Activated T-cell treated with anti-CD3 and anti-CD28 coated beads, Interleukin-2, amount 50 U/mL, for 72 hours (primary cell): ENCODE measurements around the gene FANCB. TPM values are rescaled to one million over a fixed set of nuclear protein-coding genes. Genes with fewer than 3 reads are reported as not detected.

Source experiments
- ATAC-seq, 2 donors: fragments of 150-1000 bp; cut with Tn5 transposase; replicated peaks in 1 of 2; 2 replicates each; pipeline ENCODE4 v1.10.0; 2021; ENCODE audit warnings: moderate library complexity in 2 of 2, mild to moderate bottlenecking in 1 of 2
- DNase-seq, 2 donors: peaks; one replicate each; pipeline ENCODE4 v3.0.0; 2021 to 2022; ENCODE audit warnings: mixed read lengths in 1 of 2
- H3K27ac Mint-ChIP-seq: one replicate; pipeline ENCODE4 v1.8.0; 2022; ENCODE audit warnings: mild to moderate bottlenecking, moderate library complexity, mixed read lengths
- H3K27me3 Mint-ChIP-seq: one replicate; pipeline ENCODE4 v1.8.0; 2022; ENCODE audit warnings: low read depth, mixed read lengths
- H3K36me3 Mint-ChIP-seq, 2 donors: one replicate each; pipeline ENCODE4 v1.8.0; 2022; ENCODE audit warnings: mixed read lengths in 2 of 2, mild to moderate bottlenecking in 1 of 2; ENCODE audit not compliant: insufficient read depth in 2 of 2
- H3K4me1 Mint-ChIP-seq: one replicate; pipeline ENCODE4 v1.8.0; 2022; ENCODE audit warnings: low read depth, mixed read lengths
- H3K4me3 Mint-ChIP-seq, 2 donors: one replicate each; pipeline ENCODE4 v1.8.0; 2022; ENCODE audit warnings: mild to moderate bottlenecking in 2 of 2, mixed read lengths in 2 of 2, moderate library complexity in 2 of 2
- H3K9me3 Mint-ChIP-seq, 2 donors: one replicate each; pipeline ENCODE4 v1.8.0; 2022; ENCODE audit warnings: mixed read lengths in 2 of 2
- total RNA-seq, 2 donors: library from RNA; stranded (reverse); gene quantifications; one replicate each; pipeline ENCODE4 v1.2.3, GENCODE V29; 2022

Gene FANCB
- 10 to 100 TPM; 15.9 to 16.0 TPM for total RNA-seq

DNA sequence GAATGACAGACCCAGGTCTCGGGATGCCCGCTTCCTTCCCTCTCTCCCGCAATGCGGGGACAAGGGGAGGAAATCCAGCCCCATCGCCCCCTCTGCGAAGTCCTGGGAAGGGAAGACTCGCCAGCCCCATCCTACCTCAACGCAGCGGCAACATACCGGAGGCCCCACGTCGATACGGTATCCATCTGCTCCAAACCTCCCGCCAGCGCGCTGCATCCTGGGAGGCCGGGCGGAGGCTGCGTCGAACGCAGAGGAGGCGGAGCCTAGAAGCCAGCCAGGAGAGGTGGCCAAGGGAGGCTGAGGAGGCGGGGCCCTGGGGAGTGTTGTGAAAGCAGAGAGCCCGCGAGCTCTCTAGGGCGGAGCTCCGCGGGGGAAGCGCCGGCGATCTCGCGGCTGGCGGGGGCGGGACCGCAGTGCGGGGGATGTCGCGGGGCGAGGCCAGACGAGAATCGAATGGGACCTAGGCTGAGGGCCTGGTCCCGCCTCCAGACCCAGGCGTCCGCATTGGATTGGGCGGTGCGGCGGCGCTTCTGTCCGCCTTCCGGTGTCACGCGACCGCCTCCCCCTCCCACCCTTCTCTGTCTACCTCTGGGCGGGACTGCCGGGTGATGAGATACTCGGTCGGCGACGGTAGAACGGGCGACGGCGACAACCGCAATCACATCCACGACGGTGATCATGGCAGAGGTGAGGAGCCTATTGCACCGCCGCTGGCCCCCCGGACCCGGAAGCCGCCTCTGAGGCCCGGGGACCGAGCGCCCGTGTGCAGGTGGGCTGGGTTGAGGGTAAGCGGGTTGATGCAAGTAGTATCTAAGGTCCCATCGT lies at the start of gene FANCB, which contains the start of gene MOSPD2:
TSS of gene FANCB (minus strand) at position 219 of the 825 bp plus-strand sequence. CDS start 7,559 bp downstream, outside the sequence.
TSS of gene MOSPD2 (plus strand) at position 571 of the 825 bp plus-strand sequence. CDS start at position 679, 108 bp downstream.
- H3K4me1 Mint-ChIP-seq, result peaks cover 22% of the 10 kb centered on the region
- ATAC-seq, result peak; percentile 92 to 93
- H3K27ac Mint-ChIP-seq, result peak within 1 kb of the TSS; percentile 86
- peaks cover 6 to 10% of the 10 kb centered on the region in 2 donors for H3K36me3 Mint-ChIP-seq
- DNase-seq, result peak; percentile 93 to 95
- H3K27me3 Mint-ChIP-seq, result no peaks in the 10 kb centered on the region
- H3K4me3 Mint-ChIP-seq, result peak within 1 kb of the TSS; percentile 88 to 95
- H3K9me3 Mint-ChIP-seq, result no peaks in the 10 kb centered on the region

DNA sequence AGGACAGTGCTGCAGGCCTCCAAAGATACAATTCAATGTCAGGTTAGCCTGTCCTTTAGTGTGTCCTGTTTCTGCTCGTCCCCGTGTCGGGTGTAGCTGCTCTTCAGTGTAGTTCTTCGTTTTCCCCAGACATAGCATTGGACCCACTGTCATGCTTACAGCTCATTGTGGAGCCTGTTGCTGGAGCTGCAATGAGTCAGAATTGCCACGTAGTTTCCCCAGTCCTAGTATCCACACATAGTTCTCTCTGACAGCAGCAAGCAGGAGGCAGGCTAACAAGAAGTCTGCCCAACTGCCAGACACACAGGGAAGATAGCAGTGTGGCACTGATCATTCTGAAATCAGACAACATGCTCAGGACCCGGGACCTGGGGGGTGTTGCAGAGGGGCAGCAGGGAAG lies 49.6 kb upstream of the FANCB start:
- peaks cover 0 to 3% of the 10 kb centered on the region in 2 donors for H3K36me3 Mint-ChIP-seq
- H3K4me1 Mint-ChIP-seq, result peaks cover 4% of the 10 kb centered on the region
- H3K4me3 Mint-ChIP-seq, result no peak overlapping the region
- no peak for DNase-seq
- H3K9me3 Mint-ChIP-seq, result no peaks in the 10 kb centered on the region
- H3K27ac Mint-ChIP-seq, result no peak overlapping the region
- peak in 1 of 2 donors; percentile 47 for ATAC-seq
- H3K27me3 Mint-ChIP-seq, result no peaks in the 10 kb centered on the region

DNA sequence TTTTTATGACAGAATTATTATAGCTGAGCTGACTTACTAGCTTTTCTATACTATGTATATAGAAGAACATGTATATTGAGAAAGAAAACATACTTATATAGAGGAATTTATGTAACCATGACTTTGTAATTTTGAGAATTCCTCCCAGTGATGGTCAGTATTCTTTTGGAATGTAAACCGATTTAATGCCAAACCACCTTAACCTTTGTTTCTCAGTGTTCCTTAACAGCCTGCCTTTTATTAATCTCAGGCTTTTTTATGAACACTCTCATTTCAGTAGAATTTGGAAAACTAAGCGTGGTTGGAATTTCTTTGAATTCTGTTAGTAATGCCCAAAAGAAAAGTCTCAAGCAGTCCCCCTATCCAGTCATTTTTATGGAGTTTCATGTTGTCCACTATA lies 47.3 kb upstream of the FANCB start:
- DNase-seq, result no peak
- H3K27ac Mint-ChIP-seq, result no peak overlapping the region
- no peak overlapping the region for H3K4me3 Mint-ChIP-seq
- no peaks in the 10 kb centered on the region for H3K9me3 Mint-ChIP-seq
- H3K36me3 Mint-ChIP-seq, result peaks cover 0 to 3% of the 10 kb centered on the region in 2 donors
- peaks cover 4% of the 10 kb centered on the region for H3K4me1 Mint-ChIP-seq
- ATAC-seq, result no peak
- no peaks in the 10 kb centered on the region for H3K27me3 Mint-ChIP-seq

DNA sequence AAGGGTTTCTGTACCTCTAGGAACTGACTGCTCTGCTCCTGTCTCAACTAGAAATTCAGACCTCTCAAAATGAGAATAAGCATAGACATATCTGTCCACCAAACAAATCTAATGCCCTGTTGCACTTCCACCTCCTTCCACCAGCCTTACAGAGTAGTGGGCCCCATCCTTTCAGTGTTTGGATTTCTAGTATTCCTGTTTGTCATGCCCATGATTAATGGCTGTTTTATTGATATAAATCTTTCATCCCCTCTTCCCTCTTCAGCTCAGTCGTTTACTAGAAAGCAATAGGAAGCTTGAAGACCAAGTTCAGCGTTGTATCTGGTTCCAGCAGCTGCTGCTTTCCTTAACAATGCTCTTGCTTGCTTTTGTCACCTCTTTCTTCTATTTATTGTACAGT lies 46.5 kb upstream of the FANCB start:
- H3K27me3 Mint-ChIP-seq, result no peaks in the 10 kb centered on the region
- no peak for ATAC-seq
- no peak overlapping the region for H3K27ac Mint-ChIP-seq
- no peak overlapping the region for H3K4me3 Mint-ChIP-seq
- no peaks in the 10 kb centered on the region for H3K9me3 Mint-ChIP-seq
- peaks cover 4% of the 10 kb centered on the region for H3K4me1 Mint-ChIP-seq
- DNase-seq, result no peak
- H3K36me3 Mint-ChIP-seq, result peaks cover 0 to 3% of the 10 kb centered on the region in 2 donors

DNA sequence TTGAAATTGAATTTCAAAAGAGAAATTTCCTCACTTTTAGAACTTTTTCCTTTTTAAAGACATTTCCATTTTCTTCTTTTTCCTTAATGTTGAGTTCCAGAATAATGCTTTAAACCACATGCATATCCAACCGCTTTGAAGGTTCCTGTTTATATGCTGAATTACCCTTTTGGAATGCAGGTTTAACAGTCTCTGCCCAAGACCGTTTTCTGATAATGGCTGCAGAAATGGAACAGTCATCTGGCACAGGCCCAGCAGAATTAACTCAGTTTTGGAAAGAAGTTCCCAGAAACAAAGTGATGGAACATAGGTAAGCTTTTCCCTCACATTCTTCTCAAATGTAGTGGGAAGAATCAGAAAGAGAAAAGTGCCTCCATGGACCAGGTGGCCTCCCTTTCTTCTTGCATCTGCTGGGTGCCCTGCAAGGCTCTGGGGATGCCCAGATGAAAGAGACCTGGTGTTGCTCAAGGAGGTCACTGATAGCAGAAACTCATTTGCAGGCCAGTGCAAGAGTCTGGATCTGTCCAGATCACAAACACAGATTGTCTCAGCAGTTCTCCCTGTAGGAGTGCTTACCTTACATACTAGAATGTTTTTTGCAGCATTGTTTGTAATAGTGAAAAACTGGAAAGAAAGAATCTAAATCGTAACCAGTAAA lies 43.3 kb upstream of the FANCB start:
- Mint-ChIP-seq H3K9me3 (no peaks in the 10 kb centered on the region), H3K4me1 (no peaks in the 10 kb centered on the region), H3K36me3 (peaks cover 0 to 10% of the 10 kb centered on the region in 2 donors), H3K4me3 (no peak overlapping the region), H3K27ac (no peak overlapping the region), H3K27me3 (no peaks in the 10 kb centered on the region)
- ATAC-seq (no peak), DNase-seq (no peak)

DNA sequence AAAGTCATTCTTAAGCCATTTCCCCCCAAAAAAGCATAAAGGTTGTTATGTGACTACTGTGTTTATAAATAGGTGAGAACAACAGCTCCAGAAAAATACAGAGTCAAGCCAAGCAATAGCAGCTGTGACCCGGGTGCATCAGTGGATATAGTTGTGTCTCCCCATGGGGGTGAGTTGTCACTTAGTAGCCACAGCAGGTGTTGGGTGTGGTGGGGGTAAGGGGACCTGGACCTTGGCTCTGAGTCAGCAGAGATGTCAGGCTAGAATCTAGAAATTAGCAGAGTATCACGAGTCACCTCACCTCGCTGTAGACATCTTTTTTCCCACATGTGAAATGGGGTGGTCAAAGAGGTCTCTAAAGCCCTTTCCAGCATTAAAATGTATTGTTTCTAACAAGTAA lies 42.7 kb upstream of the FANCB start:
- Mint-ChIP-seq H3K27ac (no peak overlapping the region), H3K27me3 (no peaks in the 10 kb centered on the region), H3K4me3 (no peak overlapping the region), H3K9me3 (no peaks in the 10 kb centered on the region), H3K4me1 (no peaks in the 10 kb centered on the region), H3K36me3 (peaks cover 0 to 10% of the 10 kb centered on the region in 2 donors)
- ATAC-seq (peak in 1 of 2 donors; percentile 23), DNase-seq (no peak)

DNA sequence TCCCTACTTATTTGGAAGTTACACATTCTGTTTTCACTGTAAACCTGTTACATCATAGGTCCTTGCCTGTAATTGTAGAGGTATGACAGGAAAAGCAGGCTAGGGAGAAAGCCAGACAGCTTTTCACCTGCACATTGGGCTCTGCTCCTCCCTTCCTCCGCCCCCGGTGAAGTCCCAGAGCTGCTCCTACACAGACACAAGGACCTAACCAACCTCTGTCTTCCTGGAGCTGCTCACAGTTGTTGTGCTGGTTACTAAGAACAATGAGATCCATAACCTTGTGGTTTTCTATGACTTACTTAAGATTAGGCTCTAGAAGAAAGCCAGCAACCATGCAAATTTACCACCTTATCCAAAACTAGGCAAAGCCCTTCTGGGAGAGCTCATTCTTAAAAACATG lies 40.4 kb upstream of the FANCB start:
- H3K36me3 Mint-ChIP-seq, result peaks cover 0 to 10% of the 10 kb centered on the region in 2 donors
- ATAC-seq, result no peak
- H3K4me3 Mint-ChIP-seq, result no peak overlapping the region
- H3K27me3 Mint-ChIP-seq, result no peaks in the 10 kb centered on the region
- no peaks in the 10 kb centered on the region for H3K4me1 Mint-ChIP-seq
- no peaks in the 10 kb centered on the region for H3K9me3 Mint-ChIP-seq
- H3K27ac Mint-ChIP-seq, result no peak overlapping the region
- DNase-seq, result no peak

DNA sequence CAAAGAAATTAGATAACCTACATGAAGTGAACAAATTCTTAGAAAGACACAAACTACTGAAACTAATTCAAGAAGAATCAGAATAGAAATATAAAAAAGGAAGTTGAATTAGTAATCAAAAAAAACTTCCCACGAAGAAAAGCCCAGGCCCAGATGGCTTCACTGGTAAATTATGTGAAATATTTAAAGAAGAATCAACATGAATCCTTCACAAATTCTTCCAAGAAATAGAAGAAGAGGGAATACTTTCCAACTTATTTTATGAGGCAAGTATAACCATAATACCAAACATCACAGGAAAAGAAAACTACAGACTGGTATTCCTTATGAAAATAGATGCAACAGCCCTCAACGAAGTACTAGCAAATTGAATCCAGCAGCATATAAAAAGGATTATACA lies 31.0 kb upstream of the FANCB start:
- H3K4me1 Mint-ChIP-seq, result no peaks in the 10 kb centered on the region

DNA sequence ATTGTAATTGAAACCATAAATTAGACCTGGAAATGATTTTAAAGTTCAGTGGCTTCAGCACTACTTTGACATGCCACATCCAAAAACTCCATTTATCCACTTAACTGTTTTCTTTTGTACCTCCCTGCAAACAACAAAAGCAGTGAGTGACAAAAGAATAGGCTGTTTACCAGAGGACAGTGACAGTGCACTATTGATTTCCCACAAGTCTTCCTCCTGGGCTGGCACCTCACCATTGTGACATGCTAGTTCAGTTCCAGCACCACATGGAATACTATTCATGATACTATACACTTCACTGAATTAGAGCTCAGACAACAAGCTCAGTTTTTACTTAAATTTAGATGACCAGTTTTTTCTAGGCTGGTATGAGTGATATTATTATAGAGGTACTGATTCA lies 29.7 kb upstream of the FANCB start:
- H3K9me3 Mint-ChIP-seq, result peaks cover 0 to 3% of the 10 kb centered on the region in 2 donors

More for the DNA sequence above, 31.0 kb upstream of the FANCB start:
- Mint-ChIP-seq H3K9me3 (peaks cover 0 to 3% of the 10 kb centered on the region in 2 donors), H3K4me3 (no peak overlapping the region), H3K27ac (no peak overlapping the region), H3K36me3 (peaks cover 5 to 22% of the 10 kb centered on the region in 2 donors), H3K27me3 (no peaks in the 10 kb centered on the region)
- no peak for DNase-seq
- no peak for ATAC-seq

DNA sequence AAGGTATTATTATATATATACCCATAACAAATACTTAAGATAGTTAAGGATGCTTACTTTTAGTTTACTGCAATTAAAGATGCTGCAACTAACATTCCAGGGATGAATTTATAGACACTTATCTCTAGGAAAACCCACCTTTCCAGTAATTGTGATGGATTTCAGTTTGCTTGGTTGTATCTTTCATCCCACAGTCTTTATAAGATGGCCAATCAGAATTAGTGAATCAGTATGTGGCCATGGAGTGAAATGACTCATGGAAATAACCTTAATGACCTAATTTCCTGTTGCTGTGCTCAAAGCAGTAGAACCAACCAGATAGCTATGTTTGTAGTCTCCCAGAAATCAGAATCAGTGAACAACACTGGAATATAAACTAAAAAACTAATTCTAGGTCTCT lies 26.7 kb upstream of the FANCB start:
- DNase-seq (no peak), ATAC-seq (peak; percentile 65 to 87)
- Mint-ChIP-seq H3K27ac (peak overlapping the region; percentile 70), H3K4me1 (no peaks in the 10 kb centered on the region), H3K36me3 (peaks cover 6 to 23% of the 10 kb centered on the region in 2 donors), H3K4me3 (peak overlapping the region in 1 of 2 donors; percentile 27), H3K27me3 (no peaks in the 10 kb centered on the region), H3K9me3 (peaks cover 0 to under 1% of the 10 kb centered on the region in 2 donors)

More for the DNA sequence above, 29.7 kb upstream of the FANCB start:
- H3K36me3 Mint-ChIP-seq, result peaks cover 5 to 22% of the 10 kb centered on the region in 2 donors
- no peak for ATAC-seq
- no peak for DNase-seq
- no peak overlapping the region for H3K4me3 Mint-ChIP-seq
- no peaks in the 10 kb centered on the region for H3K27me3 Mint-ChIP-seq
- no peaks in the 10 kb centered on the region for H3K4me1 Mint-ChIP-seq
- H3K27ac Mint-ChIP-seq, result no peak overlapping the region

DNA sequence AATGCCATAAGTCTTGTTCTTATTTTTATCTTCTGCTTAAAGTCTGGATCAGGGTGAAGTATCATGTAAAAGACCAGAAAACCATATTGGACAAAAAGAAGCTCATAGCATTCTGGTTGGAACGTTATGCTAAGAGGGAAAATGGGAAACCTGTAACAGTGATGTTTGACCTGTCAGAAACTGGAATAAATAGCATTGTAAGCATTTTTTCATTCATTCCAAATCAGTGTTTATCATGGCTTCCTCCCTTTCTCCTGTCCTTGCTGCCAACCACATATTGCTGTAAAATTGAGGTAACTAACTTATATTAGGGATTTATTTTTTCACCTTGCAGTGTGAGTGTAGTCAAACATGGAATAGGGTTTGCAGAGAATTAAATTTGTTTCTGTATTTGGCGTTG lies 24.2 kb upstream of the FANCB start:
- DNase-seq (no peak), ATAC-seq (no peak)
- H3K36me3 Mint-ChIP-seq, result peaks cover 6 to 10% of the 10 kb centered on the region in 2 donors
- H3K27me3 Mint-ChIP-seq, result no peaks in the 10 kb centered on the region
- H3K4me3 Mint-ChIP-seq, result no peak overlapping the region
- no peaks in the 10 kb centered on the region for H3K4me1 Mint-ChIP-seq
- H3K9me3 Mint-ChIP-seq, result no peaks in the 10 kb centered on the region
- no peak overlapping the region for H3K27ac Mint-ChIP-seq

DNA sequence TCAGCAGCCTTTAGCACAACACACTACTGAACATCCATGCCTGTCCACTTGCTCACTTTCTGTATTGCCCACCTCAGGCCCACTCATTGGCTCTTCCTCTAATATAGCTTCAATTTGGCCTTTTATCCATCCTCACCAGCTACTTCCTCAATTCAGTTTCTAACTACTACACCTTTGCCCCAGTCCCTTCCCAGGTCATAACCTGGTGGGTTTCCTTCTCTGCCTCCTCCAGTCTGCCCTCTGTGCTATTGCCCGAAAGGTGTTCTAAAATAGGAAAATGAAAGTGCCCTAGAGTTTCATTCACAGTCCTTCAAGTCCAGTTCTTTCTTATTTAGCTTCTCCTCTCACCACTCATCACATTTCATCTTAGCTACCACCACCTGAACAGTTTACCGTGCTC lies 23.4 kb upstream of the FANCB start:
- DNase-seq (no peak), ATAC-seq (no peak)
- Mint-ChIP-seq H3K4me1 (no peaks in the 10 kb centered on the region), H3K36me3 (peaks cover 7% of the 10 kb centered on the region in 2 donors), H3K9me3 (no peaks in the 10 kb centered on the region), H3K27me3 (no peaks in the 10 kb centered on the region), H3K27ac (peak overlapping the region; percentile 26), H3K4me3 (no peak overlapping the region)

DNA sequence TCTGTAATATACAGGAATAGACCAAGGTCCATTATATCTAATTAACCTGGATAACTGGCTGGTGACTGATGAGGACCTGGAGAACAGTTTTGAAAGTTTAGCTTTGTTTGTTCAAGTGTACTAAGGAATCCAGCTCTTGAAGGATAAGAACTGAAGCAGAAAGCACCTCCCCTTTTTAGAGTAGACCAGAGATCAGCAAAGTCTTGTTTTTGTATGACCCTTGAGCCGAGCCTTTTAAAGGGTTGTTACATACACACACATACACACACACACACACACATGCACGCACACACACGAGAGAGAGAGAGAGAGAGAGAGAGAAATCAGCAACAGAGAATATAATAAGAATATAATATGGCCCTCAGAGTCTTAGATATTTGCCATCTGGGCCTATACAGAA lies 13.4 kb upstream of the FANCB start:
- Mint-ChIP-seq H3K4me1 (peaks cover 27% of the 10 kb centered on the region), H3K27me3 (no peaks in the 10 kb centered on the region)

More for the DNA sequence above, 13.4 kb upstream of the FANCB start:
- H3K9me3 Mint-ChIP-seq, result peaks cover 2 to 3% of the 10 kb centered on the region in 2 donors
- ATAC-seq (no peak), DNase-seq (no peak)
- H3K27ac Mint-ChIP-seq, result peak overlapping the region; percentile 2
- H3K4me3 Mint-ChIP-seq, result no peak overlapping the region
- H3K36me3 Mint-ChIP-seq, result peaks cover 2 to 9% of the 10 kb centered on the region in 2 donors
